Esophagus muscularis mucosa (tissue), 3 donors: ENCODE data around the gene ZNF57.

Source experiments
- POLR2AphosphoS5 ChIP-seq, 2 donors: sonication (generic); formaldehyde crosslinking; IDR thresholded peaks; one replicate each; pipeline ENCODE4 v1.6.1; 2017; ENCODE audit warnings: antibody characterized with exemption in 2 of 2
- TF ChIP-seq, protein P1 (sequence below), 3 experiments: fragments of 200-600 bp in 2 of 3; fragments of 450-650 bp in 1 of 3; sonication (generic) in 2 of 3; IDR thresholded peaks; one replicate each; pipeline ENCODE4 v1.5.1; 2017 to 2019; ENCODE audit warnings: antibody characterized with exemption in 3 of 3, mild to moderate bottlenecking in 2 of 3, moderate library complexity in 1 of 3

- TF ChIP-seq, protein P1, sequence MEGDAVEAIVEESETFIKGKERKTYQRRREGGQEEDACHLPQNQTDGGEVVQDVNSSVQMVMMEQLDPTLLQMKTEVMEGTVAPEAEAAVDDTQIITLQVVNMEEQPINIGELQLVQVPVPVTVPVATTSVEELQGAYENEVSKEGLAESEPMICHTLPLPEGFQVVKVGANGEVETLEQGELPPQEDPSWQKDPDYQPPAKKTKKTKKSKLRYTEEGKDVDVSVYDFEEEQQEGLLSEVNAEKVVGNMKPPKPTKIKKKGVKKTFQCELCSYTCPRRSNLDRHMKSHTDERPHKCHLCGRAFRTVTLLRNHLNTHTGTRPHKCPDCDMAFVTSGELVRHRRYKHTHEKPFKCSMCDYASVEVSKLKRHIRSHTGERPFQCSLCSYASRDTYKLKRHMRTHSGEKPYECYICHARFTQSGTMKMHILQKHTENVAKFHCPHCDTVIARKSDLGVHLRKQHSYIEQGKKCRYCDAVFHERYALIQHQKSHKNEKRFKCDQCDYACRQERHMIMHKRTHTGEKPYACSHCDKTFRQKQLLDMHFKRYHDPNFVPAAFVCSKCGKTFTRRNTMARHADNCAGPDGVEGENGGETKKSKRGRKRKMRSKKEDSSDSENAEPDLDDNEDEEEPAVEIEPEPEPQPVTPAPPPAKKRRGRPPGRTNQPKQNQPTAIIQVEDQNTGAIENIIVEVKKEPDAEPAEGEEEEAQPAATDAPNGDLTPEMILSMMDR (IDR thresholded peaks at IDR 0.05), result peak in 1 of 3 experiments; percentile 19
- peak in 1 of 2 donors; percentile 10 for TF ChIP-seq POLR2AphosphoS5 (IDR thresholded peaks at IDR 0.05)
Measured at GRCh38 chr19:2888731-2889224, 11.9 kb upstream of the ZNF57 start.
